ENCODE data around the gene ZNF207. TPM values are rescaled to one million over a fixed set of nuclear protein-coding genes. Genes with fewer than 3 reads are reported as not detected.
"Not testable (repeated sequence)": the region's sequence is repeated elsewhere in the genome, so short reads cannot be mapped to it uniquely, and the experiment has no call there.

The ZNF207 gene
- total RNA-seq, 1 experiment from 2014 or later, result 223 TPM

GRCh38 chr17:32350666-32351418 lies 885 bp downstream of the ZNF207 start:
- H3K4me1 Mint-ChIP-seq, result peaks cover 39% of the 10 kb centered on the region
- no peak for TF ChIP-seq CREM (CRISPR knock-in tag; IDR thresholded peaks at IDR 0.05)
- TF ChIP-seq, protein P1, sequence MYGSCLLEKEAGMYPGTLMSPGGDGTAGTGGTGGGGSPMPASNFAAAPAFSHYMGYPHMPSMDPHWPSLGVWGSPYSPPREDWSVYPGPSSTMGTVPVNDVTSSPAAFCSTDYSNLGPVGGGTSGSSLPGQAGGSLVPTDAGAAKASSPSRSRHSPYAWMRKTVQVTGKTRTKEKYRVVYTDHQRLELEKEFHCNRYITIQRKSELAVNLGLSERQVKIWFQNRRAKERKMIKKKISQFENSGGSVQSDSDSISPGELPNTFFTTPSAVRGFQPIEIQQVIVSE (CRISPR knock-in tag; IDR thresholded peaks at IDR 0.05; ENCODE audit: borderline replicate concordance), result no peak
- TF ChIP-seq, protein P2, sequence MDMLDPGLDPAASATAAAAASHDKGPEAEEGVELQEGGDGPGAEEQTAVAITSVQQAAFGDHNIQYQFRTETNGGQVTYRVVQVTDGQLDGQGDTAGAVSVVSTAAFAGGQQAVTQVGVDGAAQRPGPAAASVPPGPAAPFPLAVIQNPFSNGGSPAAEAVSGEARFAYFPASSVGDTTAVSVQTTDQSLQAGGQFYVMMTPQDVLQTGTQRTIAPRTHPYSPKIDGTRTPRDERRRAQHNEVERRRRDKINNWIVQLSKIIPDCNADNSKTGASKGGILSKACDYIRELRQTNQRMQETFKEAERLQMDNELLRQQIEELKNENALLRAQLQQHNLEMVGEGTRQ (CRISPR knock-in tag; IDR thresholded peaks at IDR 0.05), result no peak
- no peak for TF ChIP-seq ARID4B (CRISPR knock-in tag; IDR thresholded peaks at IDR 0.05; ENCODE audit: borderline replicate concordance)
- TF ChIP-seq, protein P3, sequence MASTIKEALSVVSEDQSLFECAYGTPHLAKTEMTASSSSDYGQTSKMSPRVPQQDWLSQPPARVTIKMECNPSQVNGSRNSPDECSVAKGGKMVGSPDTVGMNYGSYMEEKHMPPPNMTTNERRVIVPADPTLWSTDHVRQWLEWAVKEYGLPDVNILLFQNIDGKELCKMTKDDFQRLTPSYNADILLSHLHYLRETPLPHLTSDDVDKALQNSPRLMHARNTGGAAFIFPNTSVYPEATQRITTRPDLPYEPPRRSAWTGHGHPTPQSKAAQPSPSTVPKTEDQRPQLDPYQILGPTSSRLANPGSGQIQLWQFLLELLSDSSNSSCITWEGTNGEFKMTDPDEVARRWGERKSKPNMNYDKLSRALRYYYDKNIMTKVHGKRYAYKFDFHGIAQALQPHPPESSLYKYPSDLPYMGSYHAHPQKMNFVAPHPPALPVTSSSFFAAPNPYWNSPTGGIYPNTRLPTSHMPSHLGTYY (CRISPR knock-in tag; IDR thresholded peaks at IDR 0.05), result no peak
- no peak for TF ChIP-seq MXD4 (CRISPR knock-in tag; IDR thresholded peaks at IDR 0.05; ENCODE audit: borderline replicate concordance)
- TF ChIP-seq, protein P4, sequence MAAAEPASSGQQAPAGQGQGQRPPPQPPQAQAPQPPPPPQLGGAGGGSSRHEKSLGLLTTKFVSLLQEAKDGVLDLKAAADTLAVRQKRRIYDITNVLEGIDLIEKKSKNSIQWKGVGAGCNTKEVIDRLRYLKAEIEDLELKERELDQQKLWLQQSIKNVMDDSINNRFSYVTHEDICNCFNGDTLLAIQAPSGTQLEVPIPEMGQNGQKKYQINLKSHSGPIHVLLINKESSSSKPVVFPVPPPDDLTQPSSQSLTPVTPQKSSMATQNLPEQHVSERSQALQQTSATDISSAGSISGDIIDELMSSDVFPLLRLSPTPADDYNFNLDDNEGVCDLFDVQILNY (CRISPR knock-in tag; IDR thresholded peaks at IDR 0.05), result no peak
- TF ChIP-seq ESRRA (CRISPR knock-in tag; IDR thresholded peaks at IDR 0.05; ENCODE audit: borderline replicate concordance), result no peak
- TF ChIP-seq, protein P5, sequence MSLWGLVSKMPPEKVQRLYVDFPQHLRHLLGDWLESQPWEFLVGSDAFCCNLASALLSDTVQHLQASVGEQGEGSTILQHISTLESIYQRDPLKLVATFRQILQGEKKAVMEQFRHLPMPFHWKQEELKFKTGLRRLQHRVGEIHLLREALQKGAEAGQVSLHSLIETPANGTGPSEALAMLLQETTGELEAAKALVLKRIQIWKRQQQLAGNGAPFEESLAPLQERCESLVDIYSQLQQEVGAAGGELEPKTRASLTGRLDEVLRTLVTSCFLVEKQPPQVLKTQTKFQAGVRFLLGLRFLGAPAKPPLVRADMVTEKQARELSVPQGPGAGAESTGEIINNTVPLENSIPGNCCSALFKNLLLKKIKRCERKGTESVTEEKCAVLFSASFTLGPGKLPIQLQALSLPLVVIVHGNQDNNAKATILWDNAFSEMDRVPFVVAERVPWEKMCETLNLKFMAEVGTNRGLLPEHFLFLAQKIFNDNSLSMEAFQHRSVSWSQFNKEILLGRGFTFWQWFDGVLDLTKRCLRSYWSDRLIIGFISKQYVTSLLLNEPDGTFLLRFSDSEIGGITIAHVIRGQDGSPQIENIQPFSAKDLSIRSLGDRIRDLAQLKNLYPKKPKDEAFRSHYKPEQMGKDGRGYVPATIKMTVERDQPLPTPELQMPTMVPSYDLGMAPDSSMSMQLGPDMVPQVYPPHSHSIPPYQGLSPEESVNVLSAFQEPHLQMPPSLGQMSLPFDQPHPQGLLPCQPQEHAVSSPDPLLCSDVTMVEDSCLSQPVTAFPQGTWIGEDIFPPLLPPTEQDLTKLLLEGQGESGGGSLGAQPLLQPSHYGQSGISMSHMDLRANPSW (CRISPR knock-in tag; conservative IDR thresholded peaks at IDR 0.05; ENCODE audit: low read depth), result no peak
- no peak for TF ChIP-seq OVOL2 (CRISPR knock-in tag; IDR thresholded peaks at IDR 0.05; ENCODE audit: borderline replicate concordance)
- ChIA-PET CTCF (interaction anchor here (0.6 to 1.2 kb wide), 5 partner anchors 31 to 212 kb away, joined by 3 to 5 read pairs (median 5); partner anchors contain the start of gene PSMD11), POLR2A (interaction anchor here (0.6 to 1.2 kb wide), 2 partner anchors 94 to 434 kb away, joined by 4 to 6 read pairs; partner anchors contain the start of gene PSMD11)
- H3K9me3 Mint-ChIP-seq, result no peaks in the 10 kb centered on the region
- H3K27ac Mint-ChIP-seq, result peak overlapping the region; percentile 100
- H3K36me3 Mint-ChIP-seq, result peaks cover 51% of the 10 kb centered on the region
- no peak for DNase-seq (ENCODE audit: low spot score)
- ATAC-seq, result no peak
- H3K27me3 Mint-ChIP-seq (ENCODE audit: low read depth), result no peaks in the 10 kb centered on the region
- peak overlapping the region; percentile 99 for H3K4me3 Mint-ChIP-seq

DNA sequence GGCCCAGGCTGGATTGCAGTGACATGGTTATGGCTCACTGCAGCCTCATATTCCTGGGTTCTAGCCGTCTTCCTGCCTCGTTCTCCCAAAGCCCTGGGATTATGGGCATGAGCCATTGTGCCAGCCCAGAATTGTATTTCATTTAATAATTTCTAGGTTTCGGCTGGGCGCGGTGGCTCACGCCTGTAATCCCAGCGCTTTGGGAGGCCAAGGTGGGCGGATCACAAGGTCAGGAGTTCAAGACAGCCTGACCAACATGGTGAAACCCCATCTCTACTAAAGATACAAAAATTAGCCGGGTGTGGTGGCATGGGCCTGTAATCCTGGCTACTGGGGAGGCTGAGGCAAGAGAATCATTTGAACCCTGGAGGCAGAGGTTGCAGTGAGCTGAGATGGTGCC lies 2.8 kb downstream of the ZNF207 start:
- H3K27ac Mint-ChIP-seq; H3K9me3 Mint-ChIP-seq; H3K27me3 Mint-ChIP-seq (ENCODE audit: low read depth); CTCF ChIA-PET; POLR2A ChIA-PET; DNase-seq (ENCODE audit: low spot score); ATAC-seq: not testable (repeated sequence)
- Mint-ChIP-seq H3K4me1 (peaks cover 42% of the 10 kb centered on the region), H3K4me3 (peak overlapping the region; percentile 99), H3K36me3 (peaks cover 61% of the 10 kb centered on the region)

Data from WTC11 (cell line).